IMR-90 (cell line): ENCODE data around the gene OR6B3. TPM values are rescaled to one million over a fixed set of nuclear protein-coding genes. Genes with fewer than 3 reads are reported as not detected.

Experiments used
- ATAC-seq: fragments of 200-7000 bp; cut with Tn5 transposase; 2 replicates; pipeline ENCODE4 v1.9.1; 2020; ENCODE audit warnings: low read depth, mild to moderate bottlenecking, moderate library complexity
- BruUV-seq: library from RNA; stranded (reverse); fragments of 400-500 nt; replicated peaks from 2 replicates; lab custom pipeline; 2021; lab: Mats Ljungman, UMichigan
- CTCF ChIA-PET: fragments of 300-600 bp; formaldehyde crosslinking; extraction: SDS; loops from one replicate; lab custom pipeline; 2021; ENCODE audit warnings: antibody characterized with exemption; lab: Yijun Ruan, JAX
- POLR2A ChIA-PET: fragments of 300-600 bp; sonication (Branson Sonifier 250); formaldehyde crosslinking; loops from one replicate; lab custom pipeline; 2022; ENCODE audit warnings: antibody characterized with exemption; ENCODE audit not compliant: unreplicated experiment; lab: Charles Lee
- DNase-seq: peaks from one replicate; pipeline ENCODE4 v3.0.0; 2013
- H2AFZ ChIP-seq: replicated peaks from 2 replicates; pipeline ENCODE3; 2013; ENCODE audit warnings: low read length, mild to moderate bottlenecking; ENCODE audit not compliant: poor library complexity
- H2AK5ac ChIP-seq: 2 replicates; pipeline ENCODE4 v1.6.1; 2013; ENCODE audit warnings: low read depth, low read length, inconsistent platforms
- H2AK9ac ChIP-seq: replicated peaks from 2 replicates; pipeline ENCODE3; 2013; ENCODE audit warnings: mild to moderate bottlenecking, low read depth, low read length, moderate library complexity; ENCODE audit not compliant: poor library complexity
- H2BK120ac ChIP-seq: 2 replicates; pipeline ENCODE4 v1.6.1; 2013; ENCODE audit warnings: low read depth, low read length, inconsistent platforms
- H2BK15ac ChIP-seq: 3 replicates; pipeline ENCODE4 v1.6.1; 2013; ENCODE audit warnings: low read depth, low read length, inconsistent platforms
- H2BK20ac ChIP-seq: 2 replicates; pipeline ENCODE4 v1.6.1; 2013; ENCODE audit warnings: low read depth, mild to moderate bottlenecking, inconsistent platforms, low read length, moderate library complexity
- H2BK5ac ChIP-seq: 2 replicates; pipeline ENCODE4 v1.6.1; 2013; ENCODE audit warnings: mild to moderate bottlenecking, low read depth, low read length, inconsistent platforms; ENCODE audit not compliant: poor library complexity, severe bottlenecking
- H3K14ac ChIP-seq: replicated peaks from 2 replicates; pipeline ENCODE4 v1.6.1; 2013; ENCODE audit warnings: low read depth, low read length, inconsistent platforms
- H3K18ac ChIP-seq: 2 replicates; pipeline ENCODE4 v1.6.1; 2013; ENCODE audit warnings: low read depth, low read length, control low read depth
- H3K23ac ChIP-seq: 2 replicates; pipeline ENCODE4 v1.6.1; 2013; ENCODE audit warnings: low read depth, low read length, inconsistent platforms
- H3K27ac ChIP-seq: 2 replicates; pipeline ENCODE4 v1.5.1; 2013; ENCODE audit warnings: mild to moderate bottlenecking, control low read depth, low read length; ENCODE audit not compliant: insufficient read depth
- H3K27me3 ChIP-seq: 2 replicates; pipeline ENCODE4 v1.6.1; 2013; ENCODE audit warnings: low read length; ENCODE audit not compliant: control insufficient read depth, insufficient read depth
- H3K36me3 ChIP-seq: 2 replicates; pipeline ENCODE4 v1.6.1; 2013; ENCODE audit warnings: low read length, mixed read lengths; ENCODE audit not compliant: control insufficient read depth, insufficient read depth
- H3K4ac ChIP-seq: 2 replicates; pipeline ENCODE4 v1.6.1; 2013; ENCODE audit warnings: low read depth, low read length, inconsistent platforms
- H3K4me1 ChIP-seq: 2 replicates; pipeline ENCODE4 v1.6.1; 2013; ENCODE audit warnings: low read length, mixed read lengths; ENCODE audit not compliant: control insufficient read depth, insufficient read depth
- H3K4me2 ChIP-seq: 2 replicates; pipeline ENCODE4 v1.6.1; 2013; ENCODE audit warnings: low read depth, mild to moderate bottlenecking, control low read depth, low read length, moderate library complexity
- H3K4me3 ChIP-seq: 2 replicates; pipeline ENCODE4 v1.5.1; 2013; ENCODE audit warnings: low read depth, mild to moderate bottlenecking, control low read depth, low read length, moderate library complexity; ENCODE audit not compliant: insufficient read depth
- H3K56ac ChIP-seq: 2 replicates; pipeline ENCODE4 v1.6.1; 2013; ENCODE audit warnings: low read length, inconsistent platforms; ENCODE audit not compliant: insufficient read depth; ENCODE audit errors: extremely low read depth
- H3K79me1 ChIP-seq, 2 experiments: 2 replicates each; pipeline ENCODE4 v1.6.1; 2013; ENCODE audit warnings: low read length in 2 of 2, inconsistent platforms in 1 of 2, low read depth in 1 of 2
- H3K9ac ChIP-seq: 2 replicates; pipeline ENCODE4 v1.6.1; 2013; ENCODE audit warnings: low read depth, low read length, control low read depth
- H3K9me1 ChIP-seq: 2 replicates; pipeline ENCODE4 v1.6.1; 2013; ENCODE audit warnings: low read length, inconsistent platforms; ENCODE audit not compliant: insufficient read depth
- H3K9me3 ChIP-seq: 2 replicates; pipeline ENCODE4 v1.6.1; 2013; ENCODE audit warnings: low read length; ENCODE audit not compliant: control insufficient read depth, insufficient read depth
- H4K20me1 ChIP-seq: 2 replicates; pipeline ENCODE4 v1.6.1; 2013; ENCODE audit warnings: low read length, inconsistent platforms; ENCODE audit not compliant: insufficient read depth
- H4K5ac ChIP-seq: 2 replicates; pipeline ENCODE4 v1.6.1; 2013; ENCODE audit warnings: mild to moderate bottlenecking, low read depth, low read length, control low read depth
- H4K8ac ChIP-seq, 2 experiments: 2 replicates each; pipeline ENCODE4 v1.6.1; 2013; ENCODE audit warnings: low read depth in 2 of 2, low read length in 2 of 2, control low read depth in 1 of 2, inconsistent platforms in 1 of 2
- H4K91ac ChIP-seq: 2 replicates; pipeline ENCODE4 v1.6.1; 2013; ENCODE audit warnings: low read depth, low read length, inconsistent platforms; ENCODE audit not compliant: insufficient read depth
- CEBPB ChIP-seq: IDR thresholded peaks from 2 replicates; pipeline ENCODE4 v1.6.1; 2012; ENCODE audit warnings: low read depth, low read length, improper control_type of control experiment
- MAFK ChIP-seq: IDR thresholded peaks from 2 replicates; pipeline ENCODE4 v1.6.1; 2012; ENCODE audit warnings: low read depth, low read length, improper control_type of control experiment
- MAZ ChIP-seq: IDR thresholded peaks from 2 replicates; pipeline ENCODE4 v1.6.1; 2012; ENCODE audit warnings: low read depth, mild to moderate bottlenecking, low read length, improper control_type of control experiment, moderate library complexity, borderline replicate concordance
- POLR2A ChIP-seq: IDR thresholded peaks from 2 replicates; pipeline ENCODE4 v1.6.1; 2012; ENCODE audit warnings: mild to moderate bottlenecking, low read depth, low read length
- RAD21 ChIP-seq: IDR thresholded peaks from 2 replicates; pipeline ENCODE4 v1.6.1; 2012; ENCODE audit warnings: low read length, improper control_type of control experiment
- RFX5 ChIP-seq: IDR thresholded peaks from 2 replicates; pipeline ENCODE4 v1.8.0; 2012; ENCODE audit warnings: low read depth, mild to moderate bottlenecking, low read length, moderate library complexity
- WGBS, 2 experiments: methylation state at CpG; one replicate each; pipeline versions ENCODE4 v1.1.5 to v1.1.7; 2013; ENCODE audit warnings: missing lambda C conversion rate in 2 of 2; ENCODE audit not compliant: insufficient read length in 1 of 2; ENCODE audit errors: extremely low coverage in 2 of 2; 5-methylcytosine and 5-hydroxymethylcytosine counted together
- dilution Hi-C: fragments of 300-500 bp; cut with HindIII; formaldehyde crosslinking; loops from one replicate; pipeline ENCODE4 v1.14.3; 2018; ENCODE audit warnings: low sequenced_read_pairs; ENCODE audit not compliant: unreplicated experiment
- in situ Hi-C: fragments of 300-500 bp; cut with MboI; formaldehyde crosslinking; loops from 3 replicates; pipeline ENCODE4 v1.14.3; 2019; ENCODE audit warnings: low sequenced_read_pairs, inconsistent platforms, mixed read lengths
- intact Hi-C: fragments of 100-400 bp; cut with micrococcal nuclease; formaldehyde crosslinking; loops from 2 replicates; pipeline ENCODE4 v1.10.0; 2022
- polyA plus RNA-seq, 3 experiments: library from polyadenylated mRNA; depleted of rRNA; stranded (reverse); fragments of >200 nt; gene quantifications; 2 replicates each; pipeline ENCODE4 v1.2.3, GENCODE V29; 2012; ENCODE audit warnings: low replicate concordance in 1 of 3
- total RNA-seq: library from RNA; depleted of rRNA; stranded (reverse); fragments of >200 nt; gene quantifications from 2 replicates; pipeline ENCODE4 v1.2.3, GENCODE V29; 2012

OR6B3 gene
- total and polyA plus RNA-seq, 2 of the 4 experiments (the other 2 are of a cell fraction), result not detected

- Histone ChIP-seq H3K4me1 (no peaks in the 10 kb centered on the region), H3K27ac (no peak overlapping the region), H2BK20ac (no peak overlapping the region), H3K36me3 (no peaks in the 10 kb centered on the region), H4K91ac (no peak overlapping the region), H3K14ac (no peak overlapping the region), H2AK5ac (no peak overlapping the region), H2AK9ac (no peak overlapping the region), H4K20me1 (no peaks in the 10 kb centered on the region), H3K9me1 (no peaks in the 10 kb centered on the region), H3K56ac (no peak overlapping the region), H3K4me3 (no peak overlapping the region), H3K4ac (no peak overlapping the region), H3K9ac (no peak overlapping the region), H3K79me1 (no peaks in the 10 kb centered on the region), H3K18ac (no peak overlapping the region), H4K8ac (no peak overlapping the region), H3K9me3 (no peaks in the 10 kb centered on the region), H2BK5ac (no peak overlapping the region), H2BK120ac (no peak overlapping the region), H3K27me3 (peaks cover 19% of the 10 kb centered on the region), H3K23ac (no peak overlapping the region), H4K5ac (no peak overlapping the region), H3K4me2 (no peak overlapping the region), H2AFZ (no peak overlapping the region), H2BK15ac (no peak overlapping the region)
- CTCF ChIA-PET, result no interaction called here
- no peak for DNase-seq
- dilution Hi-C loops, result no loop called here
- BruUV-seq, result no TSS peak
- WGBS, 2 experiments, result 65% methylated on average over 13 of the region's 21 CpGs; no CpG with 5 or more reads in 1 of the 2 experiments
- POLR2A ChIA-PET, result no interaction called here
- no peak for ATAC-seq
- intact Hi-C loops, result no loop called here
- in situ Hi-C loops, result no loop called here
- TF ChIP-seq MAZ (no peak), RFX5 (no peak), RAD21 (no peak), MAFK (no peak), CEBPB (no peak), POLR2A (no peak)
These were observed 9.9 kb downstream of the OR6B3 start for GRCh38 chr2:240043279-240043989.
